Ovary (tissue), 9 donors: Measurements from ENCODE around the gene SPACA9. TPM values are rescaled to one million over a fixed set of nuclear protein-coding genes. Genes with fewer than 3 reads are reported as not detected.

Experiments
- DNase-seq, 5 donors: peaks; one replicate each; pipeline ENCODE4 v3.0.0-alpha.2; 2019 to 2020
- H3K27ac ChIP-seq, 2 donors: fragments of 200-600 bp; one replicate each; pipeline versions ENCODE4 v1.5.1 to v1.8.0; 2019 to 2022
- H3K27me3 ChIP-seq: fragments of 200-600 bp; one replicate; pipeline ENCODE4 v1.8.0; 2022
- H3K36me3 ChIP-seq: fragments of 200-600 bp; sonication (generic); one replicate; pipeline ENCODE4 v1.5.1; 2019
- H3K4me1 ChIP-seq: one replicate; pipeline ENCODE4 v1.8.1; 2013; ENCODE audit warnings: mild to moderate bottlenecking, moderate library complexity; ENCODE audit not compliant: insufficient read depth
- H3K4me3 ChIP-seq: fragments of 200-600 bp; sonication (generic); one replicate; pipeline ENCODE4 v1.5.1; 2017
- H3K9me3 ChIP-seq, 2 donors: fragments of 200-600 bp in 1 of 2; sonication (generic) in 1 of 2; one replicate each; pipeline versions ENCODE4 v1.5.1 to v1.8.1; 2013 to 2019; ENCODE audit warnings: mild to moderate bottlenecking in 1 of 2, moderate library complexity in 1 of 2
- EP300 ChIP-seq: sonication (generic); formaldehyde crosslinking; IDR thresholded peaks from one replicate; pipeline ENCODE4 v1.6.1; 2017; ENCODE audit warnings: antibody characterized with exemption
- POLR2A ChIP-seq: fragments of 450-650 bp; IDR thresholded peaks from one replicate; pipeline ENCODE4 v1.6.1; 2017; ENCODE audit warnings: antibody characterized with exemption, mild to moderate bottlenecking, moderate library complexity
- WGBS, 3 donors: extraction: QIAGEN DNeasy Blood & Tissue Kit in 1 of 3; methylation state at CpG; one replicate each; pipeline versions ENCODE4 v1.1.5 to v1.1.7; 2013 to 2017; 5-methylcytosine and 5-hydroxymethylcytosine counted together
- intact Hi-C, 4 donors: fragments of 100-400 bp; cut with DNase I; formaldehyde crosslinking; loops; one replicate each; pipeline versions ENCODE4 v1.11.0 to v1.15.1; 2022 to 2023
- polyA plus RNA-seq, 2 donors: library from polyadenylated mRNA; stranded (reverse); fragments of 200-250 nt in 1 of 2; fragments of 350-450 nt in 1 of 2; fragmentation: Illumina TruSeq in 1 of 2; extraction: RNeasy Lipid Tissue Mini Kit (QIAGEN cat#74804) in 1 of 2; gene quantifications; one replicate each; pipeline ENCODE4 v1.2.3, GENCODE V29; 2013 to 2014
- total RNA-seq, 7 donors: library from RNA; depleted of rRNA in 2 of 7; stranded (reverse); fragments of >200 nt in 2 of 7; fragmentation: NEBNext Ultra II Directional in 3 of 7; extraction: Animal tissue kit (Norgen Biotek cat#: 25700) in 3 of 7; gene quantifications; one replicate each; pipeline versions ENCODE4 v1.1.0 to v1.2.4, GENCODE V29; 2016 to 2023
- TF ChIP-seq, protein P1 (sequence below), 3 donors: fragments of 450-650 bp in 2 of 3; fragments of 200-600 bp in 1 of 3; IDR thresholded peaks; one replicate each; pipeline versions ENCODE4 v1.5.1 to v1.8.0; 2016 to 2022; ENCODE audit warnings: antibody characterized with exemption in 3 of 3, mild to moderate bottlenecking in 1 of 3
- donor health status: DM: no; HTN: no; CAD: no; lungs with moderate emphysema.
- donor health status: DM: no; HTN: no; CAD: no.
- donor health status: Bipolar disorder and iron deficiency.
- donor health status: DM: yes; HTN: yes; CAD: no.
- donor health status: DM: no; HTN: no; CAD: no.
- donor health status: DM: yes; HTN: yes; CAD: no.

SPACA9 gene
- total and polyA plus RNA-seq, 9 donors, result 4.6 to 22.4 (median 8.6) TPM

DNA sequence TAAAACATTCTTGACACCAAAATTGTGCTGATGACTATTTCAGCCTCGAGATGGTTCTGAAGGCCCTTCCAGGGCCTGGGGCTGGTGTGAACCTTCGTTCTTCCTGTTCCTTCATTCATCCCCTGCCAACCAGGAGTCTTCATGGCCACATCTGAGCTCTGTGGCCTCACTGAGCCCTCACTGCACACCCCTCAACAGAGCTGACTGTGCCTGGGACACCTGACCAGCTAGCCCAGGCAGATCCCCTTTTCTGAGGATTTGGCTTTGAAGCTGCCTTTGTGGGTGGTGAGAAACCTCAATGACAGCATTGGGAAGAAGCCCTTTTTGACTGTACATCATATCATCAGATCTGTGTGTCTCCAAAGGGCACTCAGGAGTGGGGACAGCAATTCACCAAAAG lies 14.4 kb upstream of the SPACA9 start:
- no peak overlapping the region for H3K27ac ChIP-seq
- WGBS, 3 donors, result 82 to 89% (median 82%) methylated on average over 2 of the region's 2 CpGs
- intact Hi-C loops, result no loop called here
- no peak overlapping the region for H3K4me3 ChIP-seq
- H3K36me3 ChIP-seq, result no peaks in the 10 kb centered on the region
- no peaks in the 10 kb centered on the region for H3K9me3 ChIP-seq
- no peaks in the 10 kb centered on the region for H3K27me3 ChIP-seq
- no peaks in the 10 kb centered on the region for H3K4me1 ChIP-seq
- TF ChIP-seq, protein P1, sequence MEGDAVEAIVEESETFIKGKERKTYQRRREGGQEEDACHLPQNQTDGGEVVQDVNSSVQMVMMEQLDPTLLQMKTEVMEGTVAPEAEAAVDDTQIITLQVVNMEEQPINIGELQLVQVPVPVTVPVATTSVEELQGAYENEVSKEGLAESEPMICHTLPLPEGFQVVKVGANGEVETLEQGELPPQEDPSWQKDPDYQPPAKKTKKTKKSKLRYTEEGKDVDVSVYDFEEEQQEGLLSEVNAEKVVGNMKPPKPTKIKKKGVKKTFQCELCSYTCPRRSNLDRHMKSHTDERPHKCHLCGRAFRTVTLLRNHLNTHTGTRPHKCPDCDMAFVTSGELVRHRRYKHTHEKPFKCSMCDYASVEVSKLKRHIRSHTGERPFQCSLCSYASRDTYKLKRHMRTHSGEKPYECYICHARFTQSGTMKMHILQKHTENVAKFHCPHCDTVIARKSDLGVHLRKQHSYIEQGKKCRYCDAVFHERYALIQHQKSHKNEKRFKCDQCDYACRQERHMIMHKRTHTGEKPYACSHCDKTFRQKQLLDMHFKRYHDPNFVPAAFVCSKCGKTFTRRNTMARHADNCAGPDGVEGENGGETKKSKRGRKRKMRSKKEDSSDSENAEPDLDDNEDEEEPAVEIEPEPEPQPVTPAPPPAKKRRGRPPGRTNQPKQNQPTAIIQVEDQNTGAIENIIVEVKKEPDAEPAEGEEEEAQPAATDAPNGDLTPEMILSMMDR (IDR thresholded peaks at IDR 0.05), result no peak
- TF ChIP-seq POLR2A (no peak), EP300 (no peak)
- no peak for DNase-seq

DNA sequence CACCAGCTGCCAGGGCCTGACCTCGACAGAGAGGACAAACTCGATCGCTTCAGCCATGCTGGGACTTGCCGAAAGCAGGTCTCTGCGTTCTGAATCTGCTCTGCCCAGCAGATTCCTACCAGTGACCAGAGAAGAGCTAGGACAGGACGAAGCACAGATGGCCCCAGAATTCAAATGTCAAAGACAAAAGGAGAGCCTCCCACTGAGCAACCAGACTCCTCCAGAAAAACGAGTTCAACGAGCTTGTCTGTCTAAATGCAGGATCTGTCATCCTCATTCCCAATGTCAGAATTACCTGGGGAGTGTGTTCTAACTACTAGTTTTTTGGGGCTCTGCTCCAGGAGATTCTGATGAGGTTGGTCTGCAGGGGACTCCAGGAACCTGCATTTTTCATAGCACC lies 14.0 kb upstream of the SPACA9 start:
- Histone ChIP-seq H3K27ac (no peak overlapping the region), H3K36me3 (no peaks in the 10 kb centered on the region), H3K9me3 (no peaks in the 10 kb centered on the region), H3K27me3 (no peaks in the 10 kb centered on the region), H3K4me3 (no peak overlapping the region), H3K4me1 (no peaks in the 10 kb centered on the region)
- intact Hi-C loops, result no loop called here
- 81 to 82% (median 82%) methylated on average over 8 of the region's 8 CpGs for WGBS, 3 donors
- DNase-seq, result no peak
- TF ChIP-seq EP300 (no peak), POLR2A (no peak)
- TF ChIP-seq, protein P1 (IDR thresholded peaks at IDR 0.05), result no peak

DNA sequence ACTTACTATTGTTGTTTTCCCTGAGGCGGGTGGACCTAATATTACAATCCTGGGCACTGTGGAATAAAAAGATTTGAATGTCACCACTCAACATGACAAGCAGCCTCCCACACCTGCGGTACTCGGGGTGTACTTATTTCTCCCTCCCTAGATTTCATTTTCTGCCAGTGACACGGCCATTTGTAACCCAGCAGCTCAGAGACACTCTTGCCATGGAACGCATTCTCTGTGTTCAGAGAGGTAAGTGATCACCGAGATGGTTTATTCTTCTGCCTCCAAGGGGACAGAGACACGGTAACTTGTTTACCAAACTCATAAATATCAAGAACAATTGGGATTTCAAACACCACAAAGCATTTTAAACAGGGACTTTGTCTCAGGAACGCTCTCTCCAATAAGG lies 11.8 kb upstream of the SPACA9 start:
- no peaks in the 10 kb centered on the region for H3K9me3 ChIP-seq
- intact Hi-C loops, result no loop called here
- no peaks in the 10 kb centered on the region for H3K4me1 ChIP-seq

DNA sequence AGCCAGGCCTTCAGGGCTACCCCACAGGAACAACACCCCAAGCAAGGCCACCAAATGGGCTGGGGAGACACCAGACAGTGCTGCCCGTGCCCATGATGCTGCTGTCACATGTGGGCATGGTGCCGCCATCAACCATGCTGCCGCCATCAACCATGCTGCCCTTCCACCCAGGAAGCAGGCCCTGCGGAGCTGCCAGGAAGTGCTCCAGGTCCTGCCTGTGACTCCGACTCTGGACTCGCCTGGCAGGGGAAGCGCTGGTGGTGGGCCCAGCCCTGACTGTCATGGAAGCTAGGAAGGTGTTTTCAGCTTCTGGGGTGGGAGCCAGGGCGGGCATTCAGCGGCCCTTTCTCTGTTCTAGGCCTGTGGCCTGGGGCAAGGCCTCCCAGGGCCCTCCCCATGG lies 9.4 kb upstream of the SPACA9 start:
- H3K27me3 ChIP-seq, result no peaks in the 10 kb centered on the region
- H3K27ac ChIP-seq, result no peak overlapping the region
- DNase-seq, result no peak
- H3K36me3 ChIP-seq, result no peaks in the 10 kb centered on the region
- WGBS, 3 donors, result 95% methylated on average over 9 of the region's 9 CpGs
- H3K9me3 ChIP-seq, result no peaks in the 10 kb centered on the region
- TF ChIP-seq POLR2A (no peak), EP300 (no peak)
- TF ChIP-seq, protein P1 (IDR thresholded peaks at IDR 0.05), result no peak
- no peaks in the 10 kb centered on the region for H3K4me1 ChIP-seq
- intact Hi-C loops, result no loop called here
- no peak overlapping the region for H3K4me3 ChIP-seq

More for the DNA sequence above, 11.8 kb upstream of the SPACA9 start:
- WGBS, 3 donors, result 89 to 92% (median 89%) methylated on average over 8 of the region's 8 CpGs
- Histone ChIP-seq H3K4me3 (no peak overlapping the region), H3K27ac (no peak overlapping the region), H3K27me3 (no peaks in the 10 kb centered on the region), H3K36me3 (no peaks in the 10 kb centered on the region)
- TF ChIP-seq EP300 (no peak), POLR2A (no peak)
- TF ChIP-seq, protein P1 (IDR thresholded peaks at IDR 0.05), result no peak
- DNase-seq, result no peak

DNA sequence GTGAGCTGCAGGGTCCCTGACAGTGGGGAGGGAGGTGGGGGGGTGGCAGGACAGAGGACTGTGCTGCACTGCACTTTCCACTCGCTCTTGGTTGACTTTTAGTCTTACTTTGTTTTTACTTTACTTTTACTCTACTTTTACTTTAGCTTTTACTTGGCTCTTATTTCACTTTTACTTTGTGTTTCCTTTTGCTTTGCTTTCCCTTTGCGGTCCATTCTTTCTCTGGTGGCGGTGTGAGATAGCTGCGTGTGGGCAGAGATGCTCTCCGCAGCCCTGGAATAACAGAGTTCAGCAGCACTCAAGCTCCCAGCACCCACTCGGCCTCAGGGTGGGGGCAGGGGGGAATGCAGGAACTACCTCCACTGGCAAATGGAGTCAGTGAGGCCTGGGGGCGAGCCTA lies 5.3 kb upstream of the SPACA9 start:
- TF ChIP-seq EP300, result no peak
- TF ChIP-seq, protein P1 (IDR thresholded peaks at IDR 0.05), result no peak
- no peak for TF ChIP-seq POLR2A
- Histone ChIP-seq H3K27me3 (no peaks in the 10 kb centered on the region), H3K9me3 (no peaks in the 10 kb centered on the region), H3K27ac (no peak overlapping the region), H3K4me3 (no peak overlapping the region), H3K36me3 (no peaks in the 10 kb centered on the region), H3K4me1 (peaks cover 4% of the 10 kb centered on the region)
- no peak for DNase-seq
- intact Hi-C loops, result no loop called here
- WGBS, 3 donors, result 43 to 71% (median 55%) methylated on average over 7 of the region's 7 CpGs
